ENCODE results near the gene TMEM212.

- TF ChIP-seq, protein P1, sequence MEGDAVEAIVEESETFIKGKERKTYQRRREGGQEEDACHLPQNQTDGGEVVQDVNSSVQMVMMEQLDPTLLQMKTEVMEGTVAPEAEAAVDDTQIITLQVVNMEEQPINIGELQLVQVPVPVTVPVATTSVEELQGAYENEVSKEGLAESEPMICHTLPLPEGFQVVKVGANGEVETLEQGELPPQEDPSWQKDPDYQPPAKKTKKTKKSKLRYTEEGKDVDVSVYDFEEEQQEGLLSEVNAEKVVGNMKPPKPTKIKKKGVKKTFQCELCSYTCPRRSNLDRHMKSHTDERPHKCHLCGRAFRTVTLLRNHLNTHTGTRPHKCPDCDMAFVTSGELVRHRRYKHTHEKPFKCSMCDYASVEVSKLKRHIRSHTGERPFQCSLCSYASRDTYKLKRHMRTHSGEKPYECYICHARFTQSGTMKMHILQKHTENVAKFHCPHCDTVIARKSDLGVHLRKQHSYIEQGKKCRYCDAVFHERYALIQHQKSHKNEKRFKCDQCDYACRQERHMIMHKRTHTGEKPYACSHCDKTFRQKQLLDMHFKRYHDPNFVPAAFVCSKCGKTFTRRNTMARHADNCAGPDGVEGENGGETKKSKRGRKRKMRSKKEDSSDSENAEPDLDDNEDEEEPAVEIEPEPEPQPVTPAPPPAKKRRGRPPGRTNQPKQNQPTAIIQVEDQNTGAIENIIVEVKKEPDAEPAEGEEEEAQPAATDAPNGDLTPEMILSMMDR (IDR thresholded peaks at IDR 0.05) = no peak
- TF ChIP-seq POLR2A (IDR thresholded peaks at IDR 0.05) = no peak
Observed at GRCh38 chr3:171845481-171846284, 2.5 kb downstream of the TMEM212 start.
